Amniotic epithelial cell (primary cell): ENCODE results near the gene CEBPE.
A peak's percentile ranks its signal among the peaks of the same experiment; 100 is the strongest.
"Not testable (repeated sequence)": the region's sequence is repeated elsewhere in the genome, so short reads cannot be mapped to it uniquely, and the experiment has no call there.

Experiments
- DNase-seq: peaks from one replicate; pipeline ENCODE4 v3.0.0-alpha.2; 2010; ENCODE audit warnings: low read depth

The CEBPE gene

DNA sequence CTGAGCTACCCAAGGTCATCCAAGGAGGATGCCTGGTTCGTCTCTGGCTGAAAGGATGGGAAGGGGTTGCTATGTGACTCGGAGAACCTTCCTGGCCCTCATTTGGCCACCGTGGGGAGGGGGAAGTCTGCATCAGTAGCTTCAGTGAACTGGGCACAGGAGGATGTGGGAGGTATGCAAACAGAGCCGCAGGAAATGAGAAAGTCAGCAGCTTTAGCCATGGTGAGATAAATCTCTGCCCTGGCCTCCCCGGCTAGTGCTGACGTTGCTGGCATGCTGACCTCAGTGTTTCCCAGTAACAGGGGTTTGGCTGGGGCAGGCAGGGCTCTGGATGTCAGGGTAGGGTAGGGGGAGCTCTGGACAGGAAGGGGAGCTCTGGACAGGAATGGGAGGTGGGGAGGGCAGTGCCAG, 2.3 kb upstream of the CEBPE start:
- peak; percentile 94 for DNase-seq

DNA sequence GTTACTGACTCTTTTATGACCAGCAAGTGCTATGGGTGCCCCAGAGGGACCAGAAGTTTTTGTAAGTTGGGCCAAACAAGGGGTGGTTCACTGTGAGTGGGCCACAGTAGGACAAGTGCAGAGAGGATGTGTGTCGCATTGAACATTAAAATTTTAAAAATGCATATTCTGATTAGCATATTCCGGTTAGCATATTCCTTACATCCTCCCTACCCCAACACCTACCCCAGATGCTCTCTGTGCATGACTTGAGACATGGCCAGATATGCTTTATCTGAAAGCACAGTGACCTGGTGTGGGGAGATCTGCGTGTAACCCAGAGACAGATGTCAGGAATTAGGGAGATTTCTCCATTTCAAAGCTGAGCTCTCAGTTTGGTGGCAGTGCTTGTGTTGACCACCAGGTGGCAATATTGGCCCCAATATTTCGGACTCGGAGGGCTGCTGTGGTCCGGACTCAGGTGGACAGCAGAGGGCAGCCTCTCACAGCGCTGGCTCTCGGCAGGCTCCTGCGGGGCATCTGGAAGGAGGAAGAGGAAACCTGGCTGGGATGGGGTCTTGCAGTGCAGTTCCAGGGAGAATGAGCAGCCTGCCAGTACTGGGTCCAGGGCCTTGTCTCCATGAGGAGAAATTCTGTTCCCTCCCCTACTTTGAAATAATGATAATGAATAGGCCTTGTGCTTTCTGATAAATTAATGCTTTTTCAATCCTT, 1.6 kb upstream of the CEBPE start:
- peak; percentile 78 for DNase-seq

DNA sequence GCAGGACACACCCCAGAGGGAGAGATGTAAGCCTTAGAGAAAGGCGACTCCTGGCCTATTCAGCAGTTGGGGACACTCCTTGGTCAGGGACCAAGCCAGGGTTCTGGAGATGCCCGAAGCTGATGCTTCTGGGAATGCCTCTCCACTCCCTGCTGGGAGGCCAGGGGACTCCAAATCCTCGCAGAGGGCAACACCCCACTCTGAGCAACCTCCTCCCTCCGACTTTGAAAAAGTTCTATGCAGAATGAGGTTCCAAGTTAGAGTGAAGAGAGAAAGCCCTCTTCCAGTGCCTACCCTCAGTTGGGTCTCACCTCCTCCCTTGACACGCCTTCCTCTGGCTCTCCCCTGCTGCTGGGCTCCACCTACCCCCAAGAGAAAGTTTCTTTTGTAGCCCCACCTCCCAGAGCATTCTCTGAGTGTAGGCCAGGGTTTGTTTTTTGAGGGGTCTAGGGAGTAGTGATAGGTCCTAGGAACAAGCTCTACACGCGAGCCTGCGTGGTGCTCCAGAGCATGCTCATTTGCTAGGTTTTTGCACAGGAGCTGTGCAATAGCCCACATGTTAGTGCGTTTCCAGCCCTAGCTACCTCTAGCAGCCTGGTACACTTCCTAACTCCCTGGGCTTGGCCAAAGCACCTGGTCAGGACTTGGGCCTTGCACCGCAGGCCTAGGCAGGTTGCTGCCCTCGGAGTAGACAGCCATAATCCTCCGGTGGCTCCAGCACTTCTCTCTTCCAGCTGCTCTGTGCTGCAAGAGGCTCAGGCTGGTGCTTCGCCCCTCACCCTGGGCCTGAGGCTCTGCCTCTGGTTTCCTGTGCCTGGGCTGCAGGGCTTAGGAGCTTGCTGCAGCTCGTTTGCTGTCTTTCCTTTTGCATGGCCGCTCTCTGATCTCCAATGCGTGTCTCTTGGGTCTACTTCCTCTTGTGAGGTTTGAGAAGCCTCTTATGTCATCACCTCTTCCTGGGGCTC, 590 bp upstream of the CEBPE start:
- no peak for DNase-seq

- DNase-seq, result no peak
These were observed 1.6 kb downstream of the CEBPE start for GRCh38 chr14:23117371-23118020.

GRCh38 chr14:23115918-23116317, 3.1 kb downstream of the CEBPE start:
- DNase-seq, result no peak

DNA sequence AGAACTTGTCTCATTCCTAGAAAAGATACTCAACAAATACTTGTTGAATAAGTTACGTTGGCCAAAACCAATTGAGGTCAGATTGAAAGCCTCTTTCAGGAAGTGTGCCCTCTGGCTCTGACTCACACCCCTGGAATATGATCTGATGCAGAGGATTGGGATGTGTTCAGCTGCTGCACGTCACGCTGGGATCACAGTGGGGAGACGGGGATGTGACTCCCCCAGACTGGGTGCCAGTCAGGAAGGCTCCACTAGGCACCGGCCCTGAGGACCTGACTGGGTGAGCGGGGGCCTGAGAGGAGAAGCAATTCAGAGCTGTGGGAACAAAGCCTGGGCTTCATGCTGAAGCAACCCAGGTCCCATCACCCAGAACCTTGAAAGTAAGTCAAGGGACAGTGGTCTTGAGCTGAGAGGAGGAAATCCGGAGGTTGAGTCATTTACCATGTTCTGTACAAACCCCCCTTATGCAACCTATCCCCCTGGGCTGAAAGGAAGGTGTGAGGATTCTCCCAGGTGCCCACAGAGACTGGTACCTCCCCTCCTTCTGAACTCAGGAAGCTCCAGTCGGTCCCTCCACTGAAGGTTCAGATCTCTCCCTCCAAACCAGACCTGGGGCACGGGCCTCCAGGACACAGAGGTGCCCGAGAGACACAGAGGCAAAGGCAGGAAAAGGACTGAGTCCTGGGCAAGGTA, 3.9 kb downstream of the CEBPE start:
- DNase-seq, result peak; percentile 98

- no peak for DNase-seq
These were observed 4.4 kb downstream of the CEBPE start for GRCh38 chr14:23114669-23115038.

- DNase-seq, result no peak
These were observed 5.0 kb downstream of the CEBPE start for GRCh38 chr14:23114120-23114458.

- DNase-seq, result peak; percentile 79
These were observed 5.5 kb downstream of the CEBPE start for GRCh38 chr14:23113431-23114119.

DNA sequence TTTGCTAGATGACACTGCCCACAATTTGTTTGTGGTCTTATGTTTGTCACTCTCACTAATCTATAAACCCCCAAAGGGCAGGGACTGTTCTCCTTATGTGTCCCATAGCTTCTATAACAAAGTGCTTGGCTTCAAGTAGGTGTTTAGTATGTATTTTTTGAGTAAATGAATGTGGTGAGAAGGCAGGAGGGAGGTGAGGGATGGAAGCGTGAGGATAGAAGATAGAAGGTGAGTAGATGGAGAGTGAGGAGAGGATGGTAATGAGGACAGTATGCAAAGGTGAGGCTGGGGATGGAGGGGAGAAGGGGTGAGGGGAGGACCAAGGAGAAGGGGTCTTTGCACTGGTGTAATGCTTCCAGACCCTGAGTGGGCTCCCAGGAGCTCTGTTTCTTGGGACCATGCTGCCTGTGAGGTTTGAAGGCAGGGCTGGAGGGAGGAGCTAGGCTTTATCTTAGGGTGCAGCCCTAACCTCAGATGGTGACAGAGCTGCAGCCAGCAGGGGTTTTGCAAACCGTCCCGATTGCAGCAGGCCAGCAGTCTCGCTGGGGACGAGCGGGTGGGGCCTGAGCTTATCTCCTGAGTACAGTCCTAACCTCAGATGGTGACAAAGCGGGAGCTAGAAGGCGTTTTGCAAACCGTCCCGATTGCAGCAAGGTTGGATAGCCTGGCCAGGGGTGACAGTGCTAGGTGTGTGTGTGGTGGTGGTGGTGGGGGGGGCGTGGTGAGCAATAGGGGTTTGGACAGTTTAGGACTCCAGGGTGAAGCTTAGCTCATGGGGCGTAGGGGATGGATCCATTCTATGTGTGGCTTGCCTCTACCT, 6.5 kb downstream of the CEBPE start:
- peak; percentile 48 for DNase-seq

DNA sequence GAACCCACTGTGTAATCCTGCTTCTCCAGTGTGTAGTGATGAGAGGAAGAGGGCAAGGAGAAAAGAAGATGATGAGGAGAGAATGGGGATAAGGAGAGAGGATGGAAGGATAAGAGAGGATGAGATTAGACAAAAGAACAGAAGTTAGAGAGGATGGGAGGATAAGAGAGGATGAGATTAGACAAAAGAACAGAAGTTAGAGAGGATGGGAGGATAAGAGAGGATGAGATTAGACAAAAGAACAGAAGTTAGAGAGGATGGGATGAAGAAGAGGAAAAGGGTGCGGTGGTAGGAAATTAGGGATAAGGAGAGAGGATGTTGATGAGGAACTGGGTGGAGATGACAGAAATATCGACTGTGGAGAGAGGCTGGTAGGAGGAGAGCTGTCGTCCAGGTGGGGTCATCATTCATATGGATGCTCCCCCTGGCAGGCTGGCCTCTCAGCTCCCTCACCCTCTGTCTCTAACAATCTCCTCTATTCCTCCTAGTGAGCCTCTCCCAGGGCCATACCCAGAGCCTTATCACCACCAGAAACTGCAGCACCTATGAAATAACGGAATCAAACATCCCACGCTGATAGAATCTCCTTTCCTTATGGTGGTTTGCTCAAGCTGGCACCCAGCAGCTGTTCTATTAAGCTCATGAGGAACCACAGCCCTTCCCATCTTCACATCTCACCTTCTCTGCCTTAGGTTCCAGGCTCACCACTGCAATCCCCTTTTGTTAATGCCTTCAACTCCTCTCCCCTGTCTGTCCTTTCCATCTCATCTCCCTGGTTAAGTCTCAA, 8.3 kb downstream of the CEBPE start:
- DNase-seq, result no peak

DNA sequence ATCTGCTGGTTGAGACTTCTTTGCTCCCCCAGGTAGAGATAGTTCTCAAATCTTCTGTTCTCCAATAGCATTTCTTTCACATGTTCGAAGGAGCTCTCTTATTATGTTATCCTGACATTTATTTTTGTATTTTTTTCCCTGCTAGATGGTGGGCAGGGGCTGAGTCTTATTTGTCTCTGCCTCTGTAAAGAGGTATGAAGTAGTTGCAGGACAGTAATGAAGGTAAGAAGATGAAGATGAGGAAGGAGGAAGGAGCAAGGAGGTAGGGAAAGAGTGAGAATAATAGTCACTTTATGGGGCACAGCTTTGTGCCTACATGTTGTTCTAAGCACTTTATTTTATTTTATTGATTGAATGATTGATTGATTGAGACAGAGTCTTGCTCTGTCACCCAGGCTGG, 9.3 kb downstream of the CEBPE start:
- no peak for DNase-seq

GRCh38 chr14:23108169-23108568, 10.9 kb downstream of the CEBPE start:
- DNase-seq, result not testable (repeated sequence)

GRCh38 chr14:23107620-23108019, 11.4 kb downstream of the CEBPE start:
- not testable (repeated sequence) for DNase-seq

DNA sequence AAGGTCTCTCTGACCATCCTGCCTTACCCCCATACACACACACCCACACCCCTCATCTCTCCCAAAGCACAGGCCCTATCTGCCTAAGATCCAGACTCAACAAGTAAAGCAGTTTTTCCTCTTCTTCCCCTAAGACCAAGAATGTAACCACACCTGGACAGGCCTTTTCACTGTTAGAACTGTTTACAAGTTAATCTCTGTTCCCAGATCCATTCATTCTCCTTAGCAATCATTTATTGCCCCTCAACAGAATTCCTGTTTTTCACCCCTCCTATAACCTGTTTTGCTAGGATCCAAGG, 12.4 kb downstream of the CEBPE start:
- no peak for DNase-seq

GRCh38 chr14:23105348-23105824, 13.7 kb downstream of the CEBPE start:
- no peak for DNase-seq

DNA sequence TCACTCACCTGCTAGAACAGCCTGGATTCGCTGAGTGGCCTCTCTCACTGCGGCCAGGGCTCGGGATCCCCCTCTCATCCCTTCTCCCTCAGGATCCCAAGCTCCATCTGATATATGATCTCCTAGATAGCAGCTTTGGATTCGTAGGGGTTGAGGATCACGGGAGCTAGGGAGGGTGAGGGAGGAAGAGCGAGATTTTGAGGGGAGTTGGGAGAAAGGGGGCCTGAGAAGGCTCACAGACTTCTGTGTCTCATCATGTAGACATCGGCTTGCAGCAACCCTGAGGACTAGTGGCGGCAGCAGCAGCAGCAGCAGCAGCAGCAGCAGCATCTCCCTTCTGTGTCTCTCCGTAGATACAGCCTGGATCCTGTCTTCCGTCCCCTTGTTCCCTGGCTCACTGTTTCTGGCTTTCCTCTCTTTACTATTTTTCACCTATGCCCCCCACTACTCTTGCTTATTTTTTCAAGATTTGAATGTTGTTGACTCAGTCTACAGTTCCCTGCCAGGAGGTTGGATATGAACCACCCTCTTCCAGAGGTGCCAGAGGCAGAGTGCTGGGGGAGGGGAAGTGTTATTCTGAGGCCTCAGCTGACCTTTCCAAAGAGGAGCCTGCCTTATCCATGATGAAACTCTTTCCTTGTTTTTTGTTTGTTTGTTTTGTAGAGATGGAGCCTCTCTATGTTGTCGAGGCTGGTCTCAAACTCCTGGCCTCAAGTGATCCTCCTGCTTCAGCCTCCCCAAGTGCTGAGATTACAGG, 14.3 kb downstream of the CEBPE start, which contains the start of gene CIROP:
Gene CIROP (minus strand): TSS at position 399 of the 757 bp plus-strand sequence. CDS start 69 bp downstream, at position 330.
- DNase-seq, result no peak

DNA sequence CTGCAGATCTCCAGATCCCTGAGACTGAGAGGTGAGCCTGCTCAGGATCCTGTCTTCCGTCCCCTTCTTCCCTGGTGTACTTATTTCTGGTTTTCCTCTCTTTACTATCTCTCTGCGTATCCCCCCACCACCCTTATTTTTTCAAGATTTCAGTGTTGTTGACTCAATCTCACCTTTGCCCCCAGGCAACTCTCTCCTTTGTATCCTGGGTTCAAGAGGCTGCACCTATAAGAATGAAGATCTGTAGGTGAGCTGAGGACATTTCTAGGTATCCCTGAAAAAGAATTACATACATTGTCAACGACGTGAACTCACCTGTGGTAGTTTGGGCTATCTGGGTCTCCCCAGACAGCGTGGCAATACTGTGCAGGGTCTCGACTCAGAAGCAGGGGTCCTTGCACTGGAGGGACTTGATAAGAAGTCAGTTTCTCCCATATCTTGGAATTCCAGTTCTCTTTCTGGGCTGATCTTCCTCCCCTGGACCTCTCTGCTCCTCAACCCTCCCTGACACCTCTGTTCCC, 14.9 kb downstream of the CEBPE start:
- no peak for DNase-seq

DNA sequence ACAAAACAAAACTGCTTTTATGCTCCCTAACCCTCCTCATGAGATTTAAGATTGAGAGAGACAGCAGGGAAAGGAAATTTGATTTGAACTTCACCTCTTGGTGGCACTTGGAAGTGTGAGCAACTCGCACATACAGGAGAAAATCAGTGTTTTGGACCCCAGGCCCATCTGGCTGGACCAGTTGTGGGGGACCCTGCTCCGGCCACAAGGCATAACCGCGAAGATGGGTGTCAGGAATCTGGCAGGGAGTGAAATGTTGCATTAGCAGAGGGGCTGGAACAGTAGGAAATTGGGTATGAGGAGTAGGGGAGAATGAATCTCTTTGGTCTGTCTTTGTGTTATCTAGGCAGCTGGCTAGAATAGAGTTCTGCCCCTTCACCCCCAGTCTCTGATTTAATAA, 15.5 kb downstream of the CEBPE start:
- DNase-seq, result no peak
